ENCODE results near the gene VPS45.

VPS45 gene

DNA sequence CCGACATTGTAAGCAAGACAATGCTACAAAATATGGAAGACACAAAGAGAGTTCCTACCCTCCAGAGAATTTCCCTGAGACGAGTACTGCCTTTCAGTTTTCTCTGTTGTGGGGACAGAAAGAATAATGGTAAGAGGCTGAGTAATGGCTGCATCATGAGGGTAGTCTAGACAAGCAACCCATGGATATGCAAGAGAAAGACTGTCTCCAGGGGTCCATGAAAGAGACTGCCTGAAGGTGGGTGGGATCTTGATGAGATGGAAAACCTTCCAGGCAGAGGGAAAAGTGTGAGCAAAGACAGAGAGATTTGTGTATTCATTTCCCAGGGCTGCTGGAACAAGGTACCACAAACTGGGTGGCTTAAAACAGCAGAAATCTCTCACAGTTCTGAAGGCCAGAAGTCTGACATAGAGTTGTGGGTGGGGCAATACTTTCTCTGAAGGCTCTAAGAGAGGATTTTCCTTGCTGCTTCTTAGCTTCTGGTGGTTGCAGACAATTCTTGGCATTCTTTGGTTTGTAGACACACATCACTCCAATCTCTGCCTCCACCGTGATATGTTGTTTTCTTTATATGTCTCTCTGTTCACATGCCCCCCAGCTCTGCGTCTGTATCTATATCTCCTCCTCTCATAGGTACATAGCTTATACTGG, 126.9 kb downstream of the VPS45 start:
- peak; percentile 52 for DNase-seq (ENCODE audit: low spot score)
